Skin epidermis (tissue), 12 donors: Measurements from ENCODE around the gene COASY.
A peak's percentile ranks its signal among the peaks of the same experiment; 100 is the strongest.

ENCODE experiments used
- H3K27ac ChIP-seq, 21 experiments: fragments of 200-600 bp; sonication (generic) in 11 of 21; one replicate each; pipeline ENCODE4 v1.5.0; 2020; ENCODE audit warnings: mild to moderate bottlenecking in 3 of 21, inconsistent platforms in 2 of 21, moderate library complexity in 2 of 21
- H3K4me3 ChIP-seq, 7 experiments: fragments of 200-600 bp; sonication (generic) in 2 of 7; one replicate each; pipeline ENCODE4 v1.5.0; 2020; ENCODE audit warnings: inconsistent platforms in 2 of 7, mild to moderate bottlenecking in 2 of 7, moderate library complexity in 1 of 7

Gene COASY

DNA sequence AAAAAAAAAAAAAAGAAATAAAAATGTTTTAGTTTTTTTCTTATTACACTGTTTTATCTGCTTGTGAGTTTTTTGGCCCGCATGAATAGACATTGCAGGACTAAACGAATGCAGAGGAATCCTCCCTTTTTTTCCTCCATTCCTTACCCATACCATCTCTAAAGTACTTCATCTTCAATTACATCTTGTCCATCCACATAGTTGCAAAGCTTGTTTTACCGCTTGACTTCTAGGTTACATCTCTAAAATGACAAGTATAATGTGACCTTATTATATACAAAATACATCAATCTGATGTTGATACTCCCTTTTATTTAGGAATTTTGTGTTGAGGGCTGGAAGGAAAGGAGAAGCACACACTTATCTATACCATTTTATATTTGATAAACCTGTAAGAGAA is 34.4 kb downstream of the COASY start:
- H3K4me3 ChIP-seq = no peak overlapping the region
- H3K27ac ChIP-seq = no peak overlapping the region

DNA sequence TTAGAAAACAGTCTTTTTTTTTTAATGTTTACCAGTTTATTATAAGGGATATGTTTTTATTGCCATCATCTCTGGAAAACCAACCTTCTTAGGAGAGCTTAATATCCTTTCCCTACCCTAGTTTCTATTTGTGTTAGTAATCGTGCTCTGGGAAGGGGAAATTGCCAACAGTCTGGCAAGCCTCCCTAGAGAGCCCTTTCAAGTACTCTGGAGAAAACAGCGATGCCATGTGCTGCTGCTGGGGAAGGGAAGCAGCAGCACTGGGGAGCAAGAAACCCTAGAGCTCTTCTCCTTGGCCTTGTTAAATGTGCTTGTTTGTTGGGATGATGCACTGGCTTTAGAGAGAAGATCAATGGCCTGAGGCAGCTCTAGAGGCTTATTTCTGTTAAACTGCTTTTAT is 37.0 kb downstream of the COASY start:
- peak overlapping the region in 3 of 21 experiments; percentile 11 to 29 (median 17) for H3K27ac ChIP-seq
- no peak overlapping the region for H3K4me3 ChIP-seq

DNA sequence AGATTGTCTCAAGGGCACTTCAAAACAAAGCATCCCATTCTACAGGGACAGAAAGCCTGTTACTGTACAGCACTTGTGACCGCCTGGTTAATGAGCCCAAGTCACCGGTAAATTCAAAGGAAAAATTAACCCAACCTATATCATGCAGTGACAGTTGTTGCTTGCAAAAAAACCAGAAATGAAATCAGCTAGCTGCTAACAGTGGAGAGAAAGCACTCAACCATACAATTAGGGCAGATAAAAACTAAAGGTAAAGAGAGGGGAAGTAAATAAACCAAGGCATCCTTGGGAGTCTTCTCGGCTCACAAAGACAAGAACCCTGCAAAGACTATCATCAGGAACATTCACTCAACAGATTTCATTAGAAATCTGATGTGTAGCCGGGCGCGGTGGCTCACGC is 41.4 kb downstream of the COASY start:
- H3K27ac ChIP-seq = no peak overlapping the region
- no peak overlapping the region for H3K4me3 ChIP-seq

DNA sequence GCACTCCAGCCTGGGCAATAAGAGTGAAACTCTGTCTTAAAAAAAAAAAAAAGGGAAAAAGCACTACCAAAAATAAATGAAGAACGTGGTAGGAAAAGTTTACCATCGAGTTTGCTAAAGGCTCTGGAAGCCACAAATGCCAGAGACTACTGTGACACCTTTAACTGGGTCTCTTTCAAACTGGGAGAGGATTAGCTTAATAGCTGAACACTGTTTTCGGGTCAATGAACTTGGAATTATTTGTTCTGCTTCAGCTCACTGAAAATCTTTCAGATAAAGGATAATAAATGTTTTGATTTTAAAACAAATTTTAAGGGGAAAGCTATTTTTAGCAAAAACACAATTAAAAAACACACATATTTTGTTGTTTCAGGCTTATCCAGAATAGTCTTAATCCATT is 45.8 kb downstream of the COASY start:
- H3K4me3 ChIP-seq = peak overlapping the region in 6 of 7 experiments; percentile 61 to 91 (median 75)
- H3K27ac ChIP-seq = peak overlapping the region in 4 of 21 experiments; percentile 84 to 99 (median 94)

DNA sequence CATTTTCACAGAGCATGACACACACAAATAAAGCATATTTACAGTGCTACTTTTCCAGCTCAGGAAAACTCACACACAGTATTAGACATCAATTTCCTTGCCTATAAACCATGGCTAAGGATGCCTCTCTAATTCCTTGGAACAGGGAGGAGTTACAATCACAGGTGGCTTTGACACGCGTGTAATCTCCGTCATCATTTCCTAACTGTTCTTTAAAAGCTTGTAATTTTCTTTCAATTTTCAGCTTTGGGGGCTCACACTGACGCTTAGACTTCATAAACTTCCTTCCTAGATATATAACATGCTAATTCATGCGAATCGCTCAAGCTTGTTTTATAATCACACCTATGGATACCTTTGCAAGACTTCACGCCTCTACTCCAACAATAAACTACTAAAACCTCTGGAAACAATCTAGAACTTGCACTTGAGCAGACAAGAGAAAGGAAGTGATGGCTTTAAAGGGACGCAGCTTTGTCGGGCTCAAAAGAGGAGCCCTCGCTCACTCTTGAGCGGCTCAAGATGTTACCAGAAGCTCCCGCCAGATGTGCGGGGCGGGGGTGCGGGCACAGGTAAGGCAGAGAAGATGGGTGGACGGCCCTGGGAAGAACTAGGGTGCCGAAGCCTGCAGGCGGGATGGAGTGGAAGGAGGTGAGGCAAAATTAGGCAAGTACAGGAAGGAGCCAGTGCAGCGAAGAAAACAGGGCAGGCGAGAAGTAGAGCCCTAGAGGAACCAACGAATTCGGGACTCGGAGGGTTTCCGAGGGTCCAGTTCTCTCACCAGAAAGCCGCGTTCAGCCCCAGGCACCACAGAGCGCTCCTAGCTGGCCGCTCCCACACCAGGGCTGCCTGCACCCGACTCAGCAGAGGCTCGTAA is 46.6 kb downstream of the COASY start:
- H3K27ac ChIP-seq = peak overlapping the region; percentile 41 to 99 (median 92)
- H3K4me3 ChIP-seq = peak overlapping the region; percentile 61 to 96 (median 79)

DNA sequence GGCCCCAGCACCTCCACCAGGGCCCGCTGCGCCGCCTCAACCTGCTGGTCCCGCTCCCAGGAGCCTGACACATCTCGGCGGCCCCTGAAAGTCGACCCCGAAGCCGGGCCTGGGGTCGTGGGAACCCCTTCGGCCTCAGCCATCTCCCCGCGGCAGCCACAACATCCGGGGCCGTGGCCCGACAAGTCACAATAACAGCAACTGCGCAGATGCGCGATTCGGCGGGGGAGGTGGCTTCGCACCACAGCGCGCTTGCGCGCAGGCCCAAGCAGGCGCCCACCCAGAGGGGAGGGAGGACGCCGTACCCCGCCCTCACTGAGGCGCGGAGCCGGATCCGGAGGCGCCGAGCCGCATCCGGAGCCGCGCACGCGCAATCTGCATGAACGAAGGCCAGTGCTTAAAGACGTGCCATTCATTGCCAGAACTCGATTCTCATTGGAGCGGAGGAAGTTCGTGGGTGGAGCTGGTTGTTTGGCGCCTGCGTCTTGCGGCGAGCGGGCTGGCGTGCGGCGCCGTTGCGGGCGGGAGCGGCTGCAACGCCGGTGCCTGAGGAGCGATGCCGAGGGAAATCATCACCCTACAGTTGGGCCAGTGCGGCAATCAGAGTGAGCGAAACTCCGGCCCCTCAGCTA is 47.4 kb downstream of the COASY start, which contains the start of the genes RETREG3 and TUBG1:
Gene RETREG3 (minus strand): TSS at position 193 of the 632 bp plus-strand sequence. CDS start 50 bp downstream, at position 143.
Gene TUBG1 (plus strand): TSS at position 502 of the 632 bp plus-strand sequence. CDS start 55 bp downstream, at position 557.
- Histone ChIP-seq H3K27ac (peak within 1 kb of the TSS; percentile 41 to 99 (median 92)), H3K4me3 (peak within 1 kb of the TSS; percentile 61 to 96 (median 79))

DNA sequence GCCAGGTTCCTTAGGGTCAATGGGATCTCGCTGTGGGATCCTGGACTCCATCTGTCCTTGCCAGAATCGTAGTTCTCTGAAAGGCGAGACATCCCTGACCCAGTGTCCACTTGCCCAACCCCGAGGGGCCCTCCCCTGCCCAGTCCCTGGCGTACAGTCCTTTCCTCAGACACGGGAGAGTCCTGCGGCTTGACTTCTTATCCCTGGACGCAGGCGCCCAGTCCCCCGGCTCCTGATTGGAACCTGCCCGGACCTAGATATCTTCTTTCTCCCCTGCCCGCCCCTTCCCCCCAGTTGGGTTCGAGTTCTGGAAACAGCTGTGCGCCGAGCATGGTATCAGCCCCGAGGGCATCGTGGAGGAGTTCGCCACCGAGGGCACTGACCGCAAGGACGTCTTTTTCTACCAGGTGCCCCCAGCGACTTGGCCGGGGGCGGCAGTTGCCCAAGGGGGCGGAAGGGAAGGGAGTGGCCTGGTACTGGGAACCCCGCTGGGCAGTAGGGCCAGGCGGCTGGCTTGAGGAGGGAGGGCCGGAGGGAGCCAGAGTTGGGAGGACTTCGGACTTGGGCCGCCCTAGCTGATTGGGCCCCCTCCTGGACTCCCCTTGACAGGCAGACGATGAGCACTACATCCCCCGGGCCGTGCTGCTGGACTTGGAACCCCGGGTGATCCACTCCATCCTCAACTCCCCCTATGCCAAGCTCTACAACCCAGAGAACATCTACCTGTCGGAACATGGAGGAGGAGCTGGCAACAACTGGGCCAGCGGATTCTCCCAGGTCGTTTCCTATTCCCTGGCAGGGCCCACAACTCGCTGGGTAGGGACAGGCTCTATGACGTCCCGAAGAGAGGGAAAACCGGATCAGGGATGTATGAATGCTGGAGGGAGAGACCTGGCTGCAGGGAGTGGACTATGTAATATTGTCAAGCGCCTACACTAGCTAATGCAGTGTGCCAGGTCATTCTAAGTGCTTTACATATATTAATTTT is 48.2 kb downstream of the COASY start:
- H3K4me3 ChIP-seq = peak overlapping the region; percentile 61 to 96 (median 79)
- peak overlapping the region in 20 of 21 experiments; percentile 5 to 99 (median 87) for H3K27ac ChIP-seq

DNA sequence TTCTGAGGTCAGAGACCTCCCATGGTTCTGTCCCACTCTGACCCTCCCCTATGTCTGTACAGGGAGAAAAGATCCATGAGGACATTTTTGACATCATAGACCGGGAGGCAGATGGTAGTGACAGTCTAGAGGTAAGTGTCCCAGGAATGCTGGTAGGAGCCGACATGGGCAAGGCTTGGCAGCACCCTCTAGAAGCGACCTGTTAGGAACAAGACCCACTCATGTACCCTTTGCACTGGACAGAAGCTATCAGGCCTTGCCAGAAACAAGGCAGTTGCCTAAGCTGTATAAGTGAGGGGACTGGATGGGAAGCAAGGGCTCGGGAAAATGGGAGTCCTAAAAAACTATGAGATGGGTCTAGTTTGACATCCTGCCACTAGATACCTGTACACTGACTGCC is 50.1 kb downstream of the COASY start:
- H3K4me3 ChIP-seq = no peak overlapping the region
- no peak overlapping the region for H3K27ac ChIP-seq

DNA sequence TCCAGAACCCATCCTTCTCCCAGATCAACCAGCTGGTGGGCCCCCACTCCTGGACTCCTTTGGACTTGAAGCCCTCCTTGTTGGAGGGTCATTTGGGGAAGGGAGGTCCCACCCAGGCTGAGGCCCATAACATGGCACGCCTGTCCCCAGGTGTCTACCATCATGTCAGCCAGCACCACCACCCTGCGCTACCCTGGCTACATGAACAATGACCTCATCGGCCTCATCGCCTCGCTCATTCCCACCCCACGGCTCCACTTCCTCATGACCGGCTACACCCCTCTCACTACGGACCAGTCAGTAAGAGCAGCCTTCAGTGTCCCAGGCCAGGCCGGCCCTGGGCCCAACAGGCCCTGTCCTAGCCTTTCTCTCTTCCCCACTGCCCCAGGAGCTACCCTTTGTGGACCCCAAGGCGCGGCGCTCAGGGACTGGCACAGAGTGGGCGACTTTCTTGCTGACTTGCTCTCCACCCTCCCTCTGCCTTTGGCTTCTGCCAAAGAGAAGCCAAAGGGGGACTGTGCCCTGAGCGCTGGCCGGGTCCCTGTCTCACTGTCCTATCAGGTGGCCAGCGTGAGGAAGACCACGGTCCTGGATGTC is 51.8 kb downstream of the COASY start:
- peak overlapping the region in 1 of 21 experiments; percentile 39 for H3K27ac ChIP-seq
- H3K4me3 ChIP-seq = no peak overlapping the region
